Measurements from ENCODE around the gene DLG2.
"Not testable (repeated sequence)": the region's sequence is repeated elsewhere in the genome, so short reads cannot be mapped to it uniquely, and the experiment has no call there.

DLG2 gene

DNA sequence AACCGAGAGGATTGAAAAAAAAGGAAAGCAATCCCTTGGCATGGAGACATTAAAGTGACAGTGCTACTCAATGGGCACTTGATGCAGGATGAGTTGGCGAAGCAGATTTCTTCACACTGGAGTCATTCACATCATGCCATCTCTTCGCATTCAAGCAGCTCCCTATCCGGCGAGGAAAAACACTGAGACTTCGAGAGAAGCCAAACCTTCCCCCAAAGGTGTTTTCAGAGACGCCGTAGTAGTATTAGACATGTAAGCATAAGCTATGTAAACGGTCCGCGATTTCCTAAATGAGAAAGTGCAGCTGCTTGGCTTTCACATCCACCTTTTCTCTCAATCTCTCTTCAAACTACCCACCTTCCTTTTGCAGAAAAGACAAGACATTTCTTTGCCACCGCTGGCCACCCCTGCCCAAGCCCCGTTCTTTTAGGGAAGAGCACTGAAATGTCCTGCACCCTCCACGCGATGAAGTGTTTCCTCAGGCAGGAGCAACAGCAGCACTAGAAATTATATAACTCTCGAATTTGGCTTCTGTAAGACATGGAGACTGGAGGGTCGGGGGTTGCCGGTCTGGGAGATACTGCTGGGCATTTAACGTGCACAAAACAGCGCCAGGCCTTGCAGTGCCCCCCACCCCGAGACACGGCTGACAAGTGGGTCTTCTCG lies at the start of gene DLG2:
TSS of gene DLG2 (minus strand) at position 13 of the 666 bp plus-strand sequence.
- DNase-seq, result peak; percentile 35

DNA sequence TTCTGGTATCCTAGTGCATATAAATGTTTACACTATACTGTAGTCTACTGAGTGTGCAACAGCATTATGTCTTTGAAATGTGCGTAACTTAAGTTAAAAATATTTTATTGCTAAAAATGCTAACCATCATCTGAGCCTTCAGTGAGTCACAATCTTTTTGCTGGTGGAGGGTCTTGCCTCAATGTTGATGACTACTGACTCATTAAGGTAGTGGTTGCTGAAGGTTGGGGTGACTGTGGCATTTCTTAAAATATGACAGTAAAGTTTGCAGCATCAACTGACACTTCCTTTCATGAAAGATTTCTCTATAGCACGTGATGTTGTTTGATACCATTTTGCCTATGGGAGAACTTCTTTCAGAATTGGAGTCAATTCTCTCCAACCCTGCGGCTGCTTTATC lies 46.2 kb upstream of the DLG2 start:
- no peak for DNase-seq

DNA sequence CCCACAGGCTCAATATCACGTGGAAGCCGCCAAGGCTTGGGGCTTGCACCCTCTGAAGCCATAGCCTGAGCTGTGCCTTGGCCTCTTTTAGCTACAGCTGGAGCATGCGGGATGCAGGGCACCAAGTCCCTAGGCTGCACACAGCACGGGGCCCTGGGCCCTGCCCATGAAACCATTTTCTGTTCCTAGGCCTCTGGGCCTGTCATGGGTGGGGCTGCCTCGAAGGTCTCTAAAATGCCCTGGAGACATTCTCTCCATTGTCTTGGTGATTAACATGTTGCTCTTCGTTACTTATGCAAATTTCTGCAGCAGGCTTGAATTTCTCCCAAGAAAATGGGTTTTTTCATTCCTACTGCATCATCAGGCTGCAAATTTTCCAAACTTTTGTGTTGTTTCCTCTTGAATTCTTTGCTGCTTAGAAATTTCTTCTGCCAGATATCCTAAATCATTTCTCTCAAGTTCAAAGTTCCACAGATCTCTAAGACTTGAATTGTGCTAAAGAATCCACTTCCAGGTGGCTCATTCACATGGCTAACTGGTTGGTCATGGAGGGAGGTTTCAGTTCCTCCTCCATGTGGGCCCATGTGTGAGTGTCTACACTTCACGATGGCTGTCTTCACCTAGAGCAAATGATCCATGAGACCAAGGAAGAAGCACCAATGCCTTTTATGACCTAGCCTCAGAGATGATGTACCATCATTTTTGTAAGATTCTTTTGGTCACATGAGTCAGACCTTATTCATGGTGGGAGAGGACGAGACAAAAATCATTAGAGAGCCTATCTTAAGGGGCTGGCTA lies 45.2 kb upstream of the DLG2 start:
- peak; percentile 12 for DNase-seq

- not testable (repeated sequence) for DNase-seq
These were observed 44.0 kb upstream of the DLG2 start for GRCh38 chr11:85670949-85671663.

- DNase-seq, result no peak
These were observed 41.0 kb upstream of the DLG2 start for GRCh38 chr11:85668157-85668556.

DNA sequence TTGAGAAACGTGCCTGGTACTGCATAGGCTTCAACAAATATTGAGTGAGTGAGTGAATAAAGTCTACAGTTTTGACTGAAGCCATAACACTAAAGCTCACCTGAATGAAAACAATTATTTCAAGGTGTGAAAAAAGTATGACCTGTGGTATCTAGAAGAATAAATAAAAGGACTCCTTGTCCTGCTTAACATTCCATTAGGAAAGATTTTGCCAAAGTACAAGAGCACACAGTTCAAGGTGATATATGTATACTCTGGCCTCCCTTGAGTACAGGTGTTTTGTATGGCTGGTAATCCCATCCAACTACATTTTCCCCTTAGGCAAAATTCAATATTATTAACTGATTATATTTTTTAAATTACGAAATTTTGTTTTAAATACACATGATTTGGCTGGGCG lies 39.5 kb upstream of the DLG2 start:
- no peak for DNase-seq

DNA sequence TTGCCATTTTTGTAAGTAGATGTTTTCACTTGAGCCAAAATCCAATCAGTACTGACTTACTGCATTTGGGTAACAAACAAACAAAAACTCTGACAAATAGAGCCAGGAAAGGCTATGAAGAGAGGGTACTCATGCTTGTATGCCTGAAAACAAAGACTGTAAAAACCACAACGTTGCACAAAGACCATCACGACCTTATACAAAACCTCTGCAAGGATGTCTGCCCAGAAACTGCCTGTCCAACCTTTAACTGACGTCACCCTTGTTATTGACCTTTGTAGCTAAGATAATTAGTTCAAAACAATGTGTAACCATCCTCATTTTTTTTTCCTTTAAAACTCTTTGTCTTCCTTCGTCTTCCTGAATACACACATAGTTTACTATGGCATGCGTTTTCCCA lies 38.6 kb upstream of the DLG2 start:
- DNase-seq, result no peak

- peak; percentile 97 for DNase-seq
These were observed 37.7 kb upstream of the DLG2 start, which contains the start of gene CREBZF for GRCh38 chr11:85664615-85665481. Gene CREBZF, minus strand, starts transcription at chr11:85665129. Its CDS starts 254 bp downstream, at chr11:85664875.

GRCh38 chr11:85663753-85664614 lies 36.8 kb upstream of the DLG2 start:
- peak; percentile 85 for DNase-seq

- DNase-seq, result peak; percentile 14
These were observed 36.1 kb upstream of the DLG2 start for GRCh38 chr11:85663080-85663752.

GRCh38 chr11:85661972-85662664 lies 35.0 kb upstream of the DLG2 start:
- no peak for DNase-seq

GRCh38 chr11:85658180-85658579 lies 31.0 kb upstream of the DLG2 start:
- no peak for DNase-seq

GRCh38 chr11:85656777-85657176 lies 29.6 kb upstream of the DLG2 start:
- DNase-seq, result no peak

- not testable (repeated sequence) for DNase-seq
These were observed 27.2 kb upstream of the DLG2 start for GRCh38 chr11:85654343-85654742.

- no peak for DNase-seq
These were observed 25.8 kb upstream of the DLG2 start for GRCh38 chr11:85652786-85653447.

DNA sequence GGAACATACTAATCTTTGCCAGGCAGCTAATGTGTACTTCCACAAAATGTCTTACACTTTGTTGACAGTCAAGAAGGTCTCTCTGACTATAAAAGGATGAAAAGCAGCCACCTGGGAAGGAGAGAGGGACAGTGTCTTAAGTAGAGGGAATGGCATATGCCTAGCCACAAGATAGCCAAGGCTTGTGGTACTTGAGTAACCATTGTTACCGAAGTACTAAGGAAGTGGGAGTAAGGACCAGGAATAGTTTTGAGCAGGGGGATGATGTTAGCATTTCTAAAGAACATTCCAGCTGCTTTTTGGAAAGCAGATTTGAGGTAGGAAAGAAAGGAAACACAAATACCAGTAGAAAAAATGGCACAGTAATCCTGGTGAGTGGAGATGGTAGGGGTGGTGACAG lies 24.0 kb upstream of the DLG2 start:
- DNase-seq, result no peak

GRCh38 chr11:85647604-85648299 lies 20.6 kb upstream of the DLG2 start, which contains the start of gene TMEM126A:
Gene TMEM126A, plus strand, starts transcription at chr11:85647967. Its CDS starts 2,289 bp downstream, at chr11:85650256.
- DNase-seq, result peak; percentile 91

DNA sequence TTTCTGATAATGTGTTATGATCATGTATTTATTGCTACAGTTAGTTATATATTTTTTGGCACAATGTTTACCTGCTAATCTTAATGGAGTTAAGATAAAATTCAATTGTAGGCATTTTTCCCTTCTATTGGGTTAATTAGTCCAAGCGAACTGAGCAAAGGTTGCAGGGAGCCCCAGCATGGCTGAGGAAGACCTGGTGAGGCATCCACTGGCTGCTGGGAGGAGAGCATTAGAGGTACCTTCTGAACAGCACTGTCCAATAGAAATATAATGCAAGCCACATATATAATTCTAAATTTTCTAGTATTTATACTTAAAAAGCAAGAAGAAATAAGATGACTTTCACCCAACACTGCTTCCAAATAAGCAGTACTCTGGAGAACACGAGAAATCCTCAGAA lies 19.9 kb upstream of the DLG2 start:
- no peak for DNase-seq

GRCh38 chr11:85643191-85643614 lies 16.1 kb upstream of the DLG2 start:
- DNase-seq, result peak; percentile 15

All from RPMI8226 (cell line).